ENCODE data around the gene MATCAP1. TPM values are rescaled to one million over a fixed set of nuclear protein-coding genes. Genes with fewer than 3 reads are reported as not detected.

The MATCAP1 gene
- polyA plus RNA-seq, 2 of the 4 experiments (the other 2 are of a cell fraction), result 7.5 to 20.8 TPM

DNA sequence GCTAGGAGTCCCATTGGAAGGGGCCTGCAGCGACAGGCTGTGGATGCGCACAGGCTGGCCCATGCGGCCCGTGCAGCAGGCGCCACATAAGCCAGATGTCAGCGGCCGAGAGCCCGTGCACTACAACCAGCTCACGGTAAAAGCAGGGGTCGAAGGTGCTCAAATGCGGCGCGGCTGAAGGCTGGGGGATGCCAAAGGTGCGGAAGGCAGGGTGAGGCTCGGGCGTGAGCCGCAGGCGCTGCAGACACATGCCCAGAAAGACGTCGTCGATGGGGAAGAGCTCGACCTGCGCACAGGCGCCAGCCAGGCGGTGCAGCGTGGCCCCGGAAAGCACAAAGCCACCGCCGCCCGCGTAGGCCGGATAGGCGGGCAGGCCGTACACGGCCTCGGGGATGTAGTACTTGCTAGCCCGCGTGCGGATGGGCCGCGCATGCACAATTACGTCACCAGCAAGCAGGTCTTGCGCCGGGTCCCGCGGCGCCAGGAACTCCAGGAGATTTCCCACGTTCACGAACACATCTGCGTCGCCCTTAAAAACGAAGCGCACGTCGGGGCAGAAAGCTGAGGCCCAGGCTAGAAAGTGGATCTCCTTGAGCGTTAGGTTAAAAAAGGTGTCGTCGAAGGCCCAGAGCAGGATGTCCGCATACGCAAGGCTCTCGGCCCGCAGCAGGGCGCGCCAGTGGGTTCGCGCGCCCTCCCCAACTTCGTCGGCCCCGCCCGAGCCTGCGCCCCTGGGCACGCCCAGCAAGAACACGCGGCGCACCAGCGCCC is 34.3 kb downstream of the MATCAP1 start (continued):
- TF ChIP-seq, protein P1, sequence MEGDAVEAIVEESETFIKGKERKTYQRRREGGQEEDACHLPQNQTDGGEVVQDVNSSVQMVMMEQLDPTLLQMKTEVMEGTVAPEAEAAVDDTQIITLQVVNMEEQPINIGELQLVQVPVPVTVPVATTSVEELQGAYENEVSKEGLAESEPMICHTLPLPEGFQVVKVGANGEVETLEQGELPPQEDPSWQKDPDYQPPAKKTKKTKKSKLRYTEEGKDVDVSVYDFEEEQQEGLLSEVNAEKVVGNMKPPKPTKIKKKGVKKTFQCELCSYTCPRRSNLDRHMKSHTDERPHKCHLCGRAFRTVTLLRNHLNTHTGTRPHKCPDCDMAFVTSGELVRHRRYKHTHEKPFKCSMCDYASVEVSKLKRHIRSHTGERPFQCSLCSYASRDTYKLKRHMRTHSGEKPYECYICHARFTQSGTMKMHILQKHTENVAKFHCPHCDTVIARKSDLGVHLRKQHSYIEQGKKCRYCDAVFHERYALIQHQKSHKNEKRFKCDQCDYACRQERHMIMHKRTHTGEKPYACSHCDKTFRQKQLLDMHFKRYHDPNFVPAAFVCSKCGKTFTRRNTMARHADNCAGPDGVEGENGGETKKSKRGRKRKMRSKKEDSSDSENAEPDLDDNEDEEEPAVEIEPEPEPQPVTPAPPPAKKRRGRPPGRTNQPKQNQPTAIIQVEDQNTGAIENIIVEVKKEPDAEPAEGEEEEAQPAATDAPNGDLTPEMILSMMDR (IDR thresholded peaks at IDR 0.05), result no peak
- TF ChIP-seq SREBF2 (IDR thresholded peaks at IDR 0.05) (no peak), FOXS1 (CRISPR knock-in tag; IDR thresholded peaks at IDR 0.05) (no peak)

DNA sequence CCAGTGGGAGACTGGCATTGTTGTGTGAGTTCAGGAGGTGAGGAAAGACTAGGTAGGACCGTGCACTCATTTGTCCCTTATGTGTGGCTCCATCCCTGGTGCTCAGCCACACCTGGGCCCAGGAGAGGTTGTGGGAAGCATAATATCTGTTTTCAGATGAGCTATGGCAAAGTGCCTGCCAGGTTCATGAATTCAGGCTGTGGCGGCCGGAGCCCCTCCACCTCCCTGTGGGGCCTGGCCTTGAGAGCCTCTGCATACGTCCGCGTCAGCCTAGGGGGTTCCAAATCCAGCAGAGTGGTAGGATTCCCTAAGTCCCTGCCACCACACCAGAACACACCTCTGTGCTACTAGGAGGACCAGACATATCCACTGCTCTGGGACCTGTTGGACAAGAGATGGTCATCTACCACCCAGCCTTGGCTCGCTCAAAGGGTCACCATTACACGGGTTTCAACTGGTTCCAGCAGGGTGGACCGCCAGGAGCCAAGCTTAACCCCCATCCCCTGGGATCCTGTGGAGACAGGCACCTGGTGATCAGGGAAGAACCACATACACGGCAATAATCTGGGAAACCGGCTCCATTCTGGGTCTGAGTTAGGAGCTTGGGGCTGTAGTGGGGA is 35.0 kb downstream of the MATCAP1 start:
- FAIRE-seq (no peak), ATAC-seq (no peak), DNase-seq (ENCODE audit: low read depth in 1 of 2, low spot score in 1 of 2) (no peak)
- WGBS (ENCODE audit: missing lambda C conversion rate), result 94% methylated on average over 11 of the region's 11 CpGs
- peaks cover 6% of the 10 kb centered on the region; the same call in 2 of the 3 replicates for H3K4me1 ChIP-seq
- no peak overlapping the region for H3K4me2 ChIP-seq
- ChIA-PET CTCF (interaction anchor here (0.7 to 16.0 kb wide), 6 partner anchors 20 to 399 kb away, joined by 3 to 314 read pairs (median 4); partner anchors contain the start of genes CES3, FBXL8, HSF4 and NOL3), POLR2A (no interaction called here)
- TF ChIP-seq POLR2A (IDR thresholded peaks at IDR 0.05; ENCODE audit: low read length) (0 out of 2 replicates have a peak, but pooled peaks have one; percentile 12), NFE2L2 (conservative IDR thresholded peaks at IDR 0.05; ENCODE audit: low read length) (no peak), TFCP2L1 (CRISPR knock-in tag; IDR thresholded peaks at IDR 0.05) (no peak)
- no peaks in the 10 kb centered on the region for H3K9me3 ChIP-seq
- no peak overlapping the region for H3K4me3 ChIP-seq
- no peak overlapping the region for H3K27ac ChIP-seq

DNA sequence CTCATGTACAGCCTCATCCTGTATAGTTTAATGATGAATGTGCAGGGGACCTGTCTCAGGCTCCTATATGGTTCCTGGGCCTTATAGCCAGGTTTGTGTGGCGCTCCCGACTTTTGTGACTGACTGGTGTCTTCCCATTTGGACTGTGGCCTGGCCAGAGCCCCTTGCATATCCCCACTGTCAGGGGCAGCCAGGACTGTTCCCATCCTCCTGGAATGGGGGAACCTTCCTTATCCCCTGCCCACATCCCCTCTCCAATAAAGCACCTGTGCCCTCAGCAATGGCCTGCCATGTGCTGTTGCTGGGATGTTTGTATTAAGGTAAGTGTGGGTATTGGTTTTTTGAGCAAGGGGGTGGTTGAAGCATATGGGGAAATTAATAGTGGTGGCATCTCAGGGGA is 35.5 kb downstream of the MATCAP1 start:
- FAIRE-seq (no peak), ATAC-seq (no peak), DNase-seq (ENCODE audit: low read depth in 1 of 2, low spot score in 1 of 2) (no peak)
- no peak overlapping the region for H3K27ac ChIP-seq
- WGBS (ENCODE audit: missing lambda C conversion rate), result 92% methylated on average over 2 of the region's 2 CpGs
- H3K9me3 ChIP-seq, result no peaks in the 10 kb centered on the region
- no peak overlapping the region for H3K4me2 ChIP-seq
- POLR2A ChIA-PET, result no interaction called here
- no peak overlapping the region for H3K4me3 ChIP-seq
- peaks cover 6% of the 10 kb centered on the region; the same call in 2 of the 3 replicates for H3K4me1 ChIP-seq
- CTCF ChIA-PET, result interaction anchor here (1.3 to 16.0 kb wide), 3 partner anchors 20 to 194 kb away, joined by 4 to 314 read pairs (median 5); partner anchors contain the start of genes CES3, FBXL8, HSF4 and NOL3
- TF ChIP-seq, protein P2, sequence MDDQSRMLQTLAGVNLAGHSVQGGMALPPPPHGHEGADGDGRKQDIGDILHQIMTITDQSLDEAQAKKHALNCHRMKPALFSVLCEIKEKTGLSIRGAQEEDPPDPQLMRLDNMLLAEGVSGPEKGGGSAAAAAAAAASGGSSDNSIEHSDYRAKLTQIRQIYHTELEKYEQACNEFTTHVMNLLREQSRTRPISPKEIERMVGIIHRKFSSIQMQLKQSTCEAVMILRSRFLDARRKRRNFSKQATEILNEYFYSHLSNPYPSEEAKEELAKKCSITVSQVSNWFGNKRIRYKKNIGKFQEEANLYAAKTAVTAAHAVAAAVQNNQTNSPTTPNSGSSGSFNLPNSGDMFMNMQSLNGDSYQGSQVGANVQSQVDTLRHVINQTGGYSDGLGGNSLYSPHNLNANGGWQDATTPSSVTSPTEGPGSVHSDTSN (IDR thresholded peaks at IDR 0.05), result no peak
- TF ChIP-seq KDM1A (IDR thresholded peaks at IDR 0.05; ENCODE audit: low read depth) (no peak), HDAC2 (IDR thresholded peaks at IDR 0.05) (no peak), NFE2L2 (conservative IDR thresholded peaks at IDR 0.05; ENCODE audit: low read length) (no peak), HOXA7 (CRISPR knock-in tag; IDR thresholded peaks at IDR 0.05) (no peak), FOSB (CRISPR knock-in tag; IDR thresholded peaks at IDR 0.05) (no peak), CHD4 (IDR thresholded peaks at IDR 0.05; ENCODE audit: borderline replicate concordance) (no peak), JUNB (IDR thresholded peaks at IDR 0.05) (no peak), SMC3 (IDR thresholded peaks at IDR 0.05) (no peak), TFCP2L1 (CRISPR knock-in tag; IDR thresholded peaks at IDR 0.05) (no peak), ZFP36 (IDR thresholded peaks at IDR 0.05; ENCODE audit: borderline replicate concordance, partially characterized antibody) (no peak), TP53 (CRISPR knock-in tag; IDR thresholded peaks at IDR 0.05) (no peak), NR3C1 (IDR thresholded peaks at IDR 0.05) (no peak)
- TF ChIP-seq, protein P3, sequence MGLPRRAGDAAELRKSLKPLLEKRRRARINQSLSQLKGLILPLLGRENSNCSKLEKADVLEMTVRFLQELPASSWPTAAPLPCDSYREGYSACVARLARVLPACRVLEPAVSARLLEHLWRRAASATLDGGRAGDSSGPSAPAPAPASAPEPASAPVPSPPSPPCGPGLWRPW (IDR thresholded peaks at IDR 0.05), result no peak
- TF ChIP-seq, protein P4, sequence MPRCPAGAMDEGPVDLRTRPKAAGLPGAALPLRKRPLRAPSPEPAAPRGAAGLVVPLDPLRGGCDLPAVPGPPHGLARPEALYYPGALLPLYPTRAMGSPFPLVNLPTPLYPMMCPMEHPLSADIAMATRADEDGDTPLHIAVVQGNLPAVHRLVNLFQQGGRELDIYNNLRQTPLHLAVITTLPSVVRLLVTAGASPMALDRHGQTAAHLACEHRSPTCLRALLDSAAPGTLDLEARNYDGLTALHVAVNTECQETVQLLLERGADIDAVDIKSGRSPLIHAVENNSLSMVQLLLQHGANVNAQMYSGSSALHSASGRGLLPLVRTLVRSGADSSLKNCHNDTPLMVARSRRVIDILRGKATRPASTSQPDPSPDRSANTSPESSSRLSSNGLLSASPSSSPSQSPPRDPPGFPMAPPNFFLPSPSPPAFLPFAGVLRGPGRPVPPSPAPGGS (IDR thresholded peaks at IDR 0.05), result no peak
- TF ChIP-seq, protein P5, sequence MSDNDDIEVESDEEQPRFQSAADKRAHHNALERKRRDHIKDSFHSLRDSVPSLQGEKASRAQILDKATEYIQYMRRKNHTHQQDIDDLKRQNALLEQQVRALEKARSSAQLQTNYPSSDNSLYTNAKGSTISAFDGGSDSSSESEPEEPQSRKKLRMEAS (IDR thresholded peaks at IDR 0.05), result no peak
- TF ChIP-seq, protein P6, sequence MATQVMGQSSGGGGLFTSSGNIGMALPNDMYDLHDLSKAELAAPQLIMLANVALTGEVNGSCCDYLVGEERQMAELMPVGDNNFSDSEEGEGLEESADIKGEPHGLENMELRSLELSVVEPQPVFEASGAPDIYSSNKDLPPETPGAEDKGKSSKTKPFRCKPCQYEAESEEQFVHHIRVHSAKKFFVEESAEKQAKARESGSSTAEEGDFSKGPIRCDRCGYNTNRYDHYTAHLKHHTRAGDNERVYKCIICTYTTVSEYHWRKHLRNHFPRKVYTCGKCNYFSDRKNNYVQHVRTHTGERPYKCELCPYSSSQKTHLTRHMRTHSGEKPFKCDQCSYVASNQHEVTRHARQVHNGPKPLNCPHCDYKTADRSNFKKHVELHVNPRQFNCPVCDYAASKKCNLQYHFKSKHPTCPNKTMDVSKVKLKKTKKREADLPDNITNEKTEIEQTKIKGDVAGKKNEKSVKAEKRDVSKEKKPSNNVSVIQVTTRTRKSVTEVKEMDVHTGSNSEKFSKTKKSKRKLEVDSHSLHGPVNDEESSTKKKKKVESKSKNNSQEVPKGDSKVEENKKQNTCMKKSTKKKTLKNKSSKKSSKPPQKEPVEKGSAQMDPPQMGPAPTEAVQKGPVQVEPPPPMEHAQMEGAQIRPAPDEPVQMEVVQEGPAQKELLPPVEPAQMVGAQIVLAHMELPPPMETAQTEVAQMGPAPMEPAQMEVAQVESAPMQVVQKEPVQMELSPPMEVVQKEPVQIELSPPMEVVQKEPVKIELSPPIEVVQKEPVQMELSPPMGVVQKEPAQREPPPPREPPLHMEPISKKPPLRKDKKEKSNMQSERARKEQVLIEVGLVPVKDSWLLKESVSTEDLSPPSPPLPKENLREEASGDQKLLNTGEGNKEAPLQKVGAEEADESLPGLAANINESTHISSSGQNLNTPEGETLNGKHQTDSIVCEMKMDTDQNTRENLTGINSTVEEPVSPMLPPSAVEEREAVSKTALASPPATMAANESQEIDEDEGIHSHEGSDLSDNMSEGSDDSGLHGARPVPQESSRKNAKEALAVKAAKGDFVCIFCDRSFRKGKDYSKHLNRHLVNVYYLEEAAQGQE (IDR thresholded peaks at IDR 0.05), result no peak
- TF ChIP-seq, protein P7, sequence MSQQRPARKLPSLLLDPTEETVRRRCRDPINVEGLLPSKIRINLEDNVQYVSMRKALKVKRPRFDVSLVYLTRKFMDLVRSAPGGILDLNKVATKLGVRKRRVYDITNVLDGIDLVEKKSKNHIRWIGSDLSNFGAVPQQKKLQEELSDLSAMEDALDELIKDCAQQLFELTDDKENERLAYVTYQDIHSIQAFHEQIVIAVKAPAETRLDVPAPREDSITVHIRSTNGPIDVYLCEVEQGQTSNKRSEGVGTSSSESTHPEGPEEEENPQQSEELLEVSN (IDR thresholded peaks at IDR 0.05; ENCODE audit: borderline replicate concordance, low read depth), result no peak
- TF ChIP-seq, protein P8, sequence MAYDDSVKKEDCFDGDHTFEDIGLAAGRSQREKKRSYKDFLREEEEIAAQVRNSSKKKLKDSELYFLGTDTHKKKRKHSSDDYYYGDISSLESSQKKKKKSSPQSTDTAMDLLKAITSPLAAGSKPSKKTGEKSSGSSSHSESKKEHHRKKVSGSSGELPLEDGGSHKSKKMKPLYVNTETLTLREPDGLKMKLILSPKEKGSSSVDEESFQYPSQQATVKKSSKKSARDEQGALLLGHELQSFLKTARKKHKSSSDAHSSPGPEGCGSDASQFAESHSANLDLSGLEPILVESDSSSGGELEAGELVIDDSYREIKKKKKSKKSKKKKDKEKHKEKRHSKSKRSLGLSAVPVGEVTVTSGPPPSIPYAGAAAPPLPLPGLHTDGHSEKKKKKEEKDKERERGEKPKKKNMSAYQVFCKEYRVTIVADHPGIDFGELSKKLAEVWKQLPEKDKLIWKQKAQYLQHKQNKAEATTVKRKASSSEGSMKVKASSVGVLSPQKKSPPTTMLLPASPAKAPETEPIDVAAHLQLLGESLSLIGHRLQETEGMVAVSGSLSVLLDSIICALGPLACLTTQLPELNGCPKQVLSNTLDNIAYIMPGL (CRISPR knock-in tag; IDR thresholded peaks at IDR 0.05; ENCODE audit: borderline replicate concordance), result no peak
